Measurements from ENCODE around the gene ADCK2.

ADCK2 gene

DNA sequence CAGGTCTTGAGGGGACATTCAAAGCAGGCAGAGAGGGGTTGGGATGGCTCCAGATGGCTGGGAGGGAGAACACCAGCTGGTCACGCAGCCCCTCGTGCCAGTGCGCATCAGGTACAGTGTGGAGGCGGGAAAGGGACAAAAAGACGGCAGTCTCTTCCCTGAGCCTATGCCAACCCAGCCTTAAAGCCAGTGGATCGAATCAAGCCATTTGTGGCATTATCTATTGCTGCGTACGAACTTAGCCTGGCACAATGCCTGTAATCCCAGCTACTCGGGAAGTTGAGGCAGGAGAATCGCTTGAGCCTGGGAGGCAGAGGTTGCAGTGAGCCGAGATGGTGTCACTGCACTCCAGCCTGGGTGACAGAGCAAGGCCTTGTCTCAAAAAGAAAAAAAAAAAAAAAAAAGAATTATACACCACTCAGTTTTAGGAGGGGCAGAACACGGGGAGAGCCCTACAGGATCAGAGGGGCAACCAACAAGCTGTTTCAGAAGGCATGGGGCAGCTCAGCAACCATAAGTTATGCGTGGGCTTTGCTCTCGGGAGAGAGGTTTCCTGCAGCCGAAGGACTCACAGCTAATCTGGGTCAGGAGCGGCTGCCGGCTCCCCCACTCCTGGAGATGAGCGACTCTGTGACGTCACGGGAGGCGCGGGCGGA is 23.4 kb downstream of the ADCK2 start:
- TF ChIP-seq, protein P1, sequence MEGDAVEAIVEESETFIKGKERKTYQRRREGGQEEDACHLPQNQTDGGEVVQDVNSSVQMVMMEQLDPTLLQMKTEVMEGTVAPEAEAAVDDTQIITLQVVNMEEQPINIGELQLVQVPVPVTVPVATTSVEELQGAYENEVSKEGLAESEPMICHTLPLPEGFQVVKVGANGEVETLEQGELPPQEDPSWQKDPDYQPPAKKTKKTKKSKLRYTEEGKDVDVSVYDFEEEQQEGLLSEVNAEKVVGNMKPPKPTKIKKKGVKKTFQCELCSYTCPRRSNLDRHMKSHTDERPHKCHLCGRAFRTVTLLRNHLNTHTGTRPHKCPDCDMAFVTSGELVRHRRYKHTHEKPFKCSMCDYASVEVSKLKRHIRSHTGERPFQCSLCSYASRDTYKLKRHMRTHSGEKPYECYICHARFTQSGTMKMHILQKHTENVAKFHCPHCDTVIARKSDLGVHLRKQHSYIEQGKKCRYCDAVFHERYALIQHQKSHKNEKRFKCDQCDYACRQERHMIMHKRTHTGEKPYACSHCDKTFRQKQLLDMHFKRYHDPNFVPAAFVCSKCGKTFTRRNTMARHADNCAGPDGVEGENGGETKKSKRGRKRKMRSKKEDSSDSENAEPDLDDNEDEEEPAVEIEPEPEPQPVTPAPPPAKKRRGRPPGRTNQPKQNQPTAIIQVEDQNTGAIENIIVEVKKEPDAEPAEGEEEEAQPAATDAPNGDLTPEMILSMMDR (IDR thresholded peaks at IDR 0.05; ENCODE audit: control insufficient read depth, extremely low read depth, insufficient read depth): no peak
- peak overlapping the region; percentile 84 for H3K4me3 ChIP-seq (ENCODE audit: low read depth, low read length)
- DNase-seq (ENCODE audit: low read depth): peak; percentile 47

GRCh38 chr7:140696680-140697446 is 24.1 kb downstream of the ADCK2 start, which contains the start of gene NDUFB2:
NDUFB2 (plus strand) TSS chr7:140696708; CDS start chr7:140696745, 37 bp downstream.
- TF ChIP-seq, protein P1 (IDR thresholded peaks at IDR 0.05; ENCODE audit: control insufficient read depth, extremely low read depth, insufficient read depth): no peak
- H3K4me3 ChIP-seq (ENCODE audit: low read depth, low read length): peak within 1 kb of the TSS; percentile 84
- DNase-seq (ENCODE audit: low read depth): peak; percentile 44

DNA sequence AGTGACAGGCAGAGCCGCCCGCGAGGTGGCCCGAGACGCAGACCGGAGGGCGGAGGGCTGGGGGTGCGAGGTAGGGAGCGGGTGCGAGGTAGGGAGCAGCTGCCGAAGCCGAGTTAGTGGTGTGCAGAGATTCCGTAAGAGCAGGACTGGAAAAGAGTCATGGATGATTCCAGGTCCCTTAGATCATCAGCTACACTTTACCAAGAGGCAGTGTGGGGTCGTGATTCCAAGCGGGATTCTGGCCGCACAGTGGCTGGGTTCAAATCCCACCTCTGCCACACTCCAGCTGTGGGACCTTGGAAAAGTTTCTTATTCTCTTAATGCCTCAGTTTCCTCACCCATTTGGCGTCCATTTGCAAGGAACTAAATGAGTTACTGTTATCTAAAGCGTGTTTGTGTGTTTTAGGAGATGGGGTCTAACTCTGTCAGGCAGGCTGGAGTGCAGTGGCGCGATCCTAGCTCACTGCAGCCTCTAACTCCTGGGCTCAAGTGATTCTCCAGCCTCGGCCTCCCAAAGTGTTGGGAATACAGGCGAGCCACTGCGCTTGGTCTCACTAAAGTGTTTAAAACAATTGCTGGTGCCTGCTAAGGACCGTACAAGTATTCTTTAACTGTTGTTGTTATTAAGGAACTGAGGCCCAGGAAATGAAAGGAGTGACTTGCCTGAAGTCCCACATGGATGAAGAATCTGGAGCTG is 24.9 kb downstream of the ADCK2 start:
- TF ChIP-seq, protein P1 (IDR thresholded peaks at IDR 0.05; ENCODE audit: control insufficient read depth, extremely low read depth, insufficient read depth): no peak
- DNase-seq (ENCODE audit: low read depth): no peak
- H3K4me3 ChIP-seq (ENCODE audit: low read depth, low read length): peak overlapping the region; percentile 84

DNA sequence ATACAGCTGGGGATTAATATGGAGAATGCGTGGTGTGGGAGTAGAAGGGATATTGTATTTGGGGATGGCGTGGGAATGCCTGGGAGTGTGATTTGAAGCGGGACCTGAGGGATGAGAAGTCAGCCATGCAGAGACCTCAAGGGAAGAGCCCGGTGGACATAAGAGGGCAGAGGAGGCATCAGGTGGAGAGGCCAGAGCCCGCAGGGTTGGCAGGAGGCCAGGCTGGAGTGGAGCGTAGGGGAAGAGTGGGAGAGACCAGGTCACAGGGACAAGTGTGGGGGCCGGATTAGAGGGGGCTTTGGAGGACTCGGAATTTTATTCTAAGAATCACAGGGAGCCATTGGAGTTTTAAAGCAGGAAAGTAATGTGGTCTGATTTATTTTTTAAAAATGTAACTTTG is 25.7 kb downstream of the ADCK2 start:
- no peak for DNase-seq (ENCODE audit: low read depth)
- TF ChIP-seq, protein P1 (IDR thresholded peaks at IDR 0.05; ENCODE audit: control insufficient read depth, extremely low read depth, insufficient read depth): no peak
- no peak overlapping the region for H3K4me3 ChIP-seq (ENCODE audit: low read depth, low read length)

GRCh38 chr7:140702774-140703173 is 30.0 kb downstream of the ADCK2 start:
- H3K4me3 ChIP-seq (ENCODE audit: low read depth, low read length): no peak overlapping the region
- TF ChIP-seq, protein P1 (IDR thresholded peaks at IDR 0.05; ENCODE audit: control insufficient read depth, extremely low read depth, insufficient read depth): no peak
- no peak for DNase-seq (ENCODE audit: low read depth)

- no peak overlapping the region for H3K4me3 ChIP-seq (ENCODE audit: low read depth, low read length)
- DNase-seq (ENCODE audit: low read depth): no peak
- TF ChIP-seq, protein P1 (IDR thresholded peaks at IDR 0.05; ENCODE audit: control insufficient read depth, extremely low read depth, insufficient read depth): no peak
Measured at GRCh38 chr7:140704205-140704604, 31.5 kb downstream of the ADCK2 start.
